Mesenteric fat pad (tissue), 1 donor: ENCODE measurements around the gene DCST2. TPM values are rescaled to one million over a fixed set of nuclear protein-coding genes. Genes with fewer than 3 reads are reported as not detected.

Source experiments
- DNase-seq: peaks from one replicate; pipeline ENCODE4 v3.0.0-alpha.2; 2020; ENCODE audit warnings: low spot score
- total RNA-seq: library from RNA; stranded (reverse); fragmentation: NEBNext Ultra II Directional; extraction: Animal tissue kit (Norgen Biotek cat#: 25700); gene quantifications from one replicate; pipeline ENCODE4 v1.2.1, GENCODE V29; 2021
- donor health status: DM: yes; HTN: yes; CAD: no.

Gene DCST2
- total RNA-seq, 1 donor from 2014 or later, result 0.87 TPM

- no peak for DNase-seq
These were observed 3.9 kb downstream of the DCST2 start for GRCh38 chr1:155029513-155030242.

DNA sequence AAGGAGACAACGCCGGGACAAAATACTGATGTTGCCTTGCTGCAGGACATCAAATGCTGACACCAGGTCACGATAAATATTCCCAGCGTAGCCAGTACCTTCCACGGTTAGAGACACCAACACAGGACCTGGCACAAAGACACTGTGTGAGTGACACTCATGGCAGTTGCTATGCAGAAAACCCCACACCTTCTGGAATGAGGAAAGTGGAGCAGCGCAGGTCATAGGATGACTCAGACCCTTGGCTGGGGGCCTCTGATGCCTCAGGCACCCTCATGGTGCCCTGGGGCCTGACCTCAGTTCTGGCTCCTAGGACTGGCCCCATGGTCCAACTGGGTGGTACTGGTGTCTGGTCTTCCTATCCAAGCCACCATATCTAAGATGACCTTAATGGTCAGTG lies 7.0 kb downstream of the DCST2 start:
- DNase-seq, result no peak

DNA sequence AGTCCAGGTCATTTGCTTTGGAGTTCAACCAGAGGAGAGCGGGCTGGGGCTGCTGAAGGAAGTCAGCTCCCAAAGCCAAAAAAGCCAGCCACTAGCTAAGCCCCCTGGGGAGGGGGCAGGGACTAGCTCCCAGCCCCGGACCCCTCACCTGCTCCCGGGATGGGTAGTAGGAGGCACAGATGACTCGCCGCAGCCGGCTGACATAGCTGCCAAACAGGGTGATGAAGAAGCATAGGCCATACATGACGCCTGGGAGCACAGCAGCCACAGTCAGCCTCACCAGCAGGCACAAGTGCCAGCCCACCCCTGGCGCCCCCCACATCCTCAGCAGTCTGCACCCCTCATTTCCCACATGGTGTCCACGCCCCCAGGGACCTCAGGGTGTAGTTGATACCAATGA lies 7.4 kb downstream of the DCST2 start:
- DNase-seq, result no peak

- DNase-seq, result no peak
These were observed 9.3 kb downstream of the DCST2 start for GRCh38 chr1:155024315-155024714.

GRCh38 chr1:155023627-155024026 lies 10.0 kb downstream of the DCST2 start:
- no peak for DNase-seq

- no peak for DNase-seq
These were observed 10.7 kb downstream of the DCST2 start for GRCh38 chr1:155022927-155023236.

DNA sequence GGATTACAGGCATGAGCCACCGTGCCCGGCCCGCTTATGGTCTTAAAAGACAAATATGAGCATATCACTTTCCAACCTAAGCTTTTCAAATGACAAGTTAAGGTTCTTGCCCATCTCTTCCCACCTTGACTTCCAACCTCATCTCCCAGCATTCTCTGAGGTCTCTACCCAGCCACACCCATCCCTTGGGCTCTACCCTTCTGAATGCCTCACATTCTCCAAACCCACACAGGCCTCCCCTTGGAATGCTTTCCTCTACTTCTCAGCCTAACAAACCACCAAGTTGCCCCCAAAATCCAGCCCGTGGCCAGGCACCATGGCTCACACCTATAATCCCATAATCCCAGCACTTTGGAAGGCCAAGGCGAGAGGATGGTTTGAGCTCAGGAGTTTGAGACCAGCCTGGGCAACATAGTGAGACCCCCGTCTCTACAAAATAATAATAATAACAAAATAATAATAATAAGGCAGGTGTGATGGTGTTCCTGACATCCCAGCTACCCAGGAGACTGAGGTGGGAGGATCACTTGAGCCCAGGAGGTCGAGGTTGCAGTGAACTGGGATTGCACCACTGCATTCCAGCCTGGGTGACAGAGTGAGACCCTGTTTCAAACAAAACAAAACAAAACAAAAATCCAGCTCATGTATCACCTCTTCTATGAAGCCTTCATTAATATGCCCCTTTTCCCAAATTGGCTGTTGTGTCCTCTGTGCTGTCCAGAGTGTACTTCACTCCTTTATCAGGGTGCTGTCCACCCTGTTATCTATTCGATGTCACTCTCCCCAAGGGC lies 11.2 kb downstream of the DCST2 start:
- no peak for DNase-seq

DNA sequence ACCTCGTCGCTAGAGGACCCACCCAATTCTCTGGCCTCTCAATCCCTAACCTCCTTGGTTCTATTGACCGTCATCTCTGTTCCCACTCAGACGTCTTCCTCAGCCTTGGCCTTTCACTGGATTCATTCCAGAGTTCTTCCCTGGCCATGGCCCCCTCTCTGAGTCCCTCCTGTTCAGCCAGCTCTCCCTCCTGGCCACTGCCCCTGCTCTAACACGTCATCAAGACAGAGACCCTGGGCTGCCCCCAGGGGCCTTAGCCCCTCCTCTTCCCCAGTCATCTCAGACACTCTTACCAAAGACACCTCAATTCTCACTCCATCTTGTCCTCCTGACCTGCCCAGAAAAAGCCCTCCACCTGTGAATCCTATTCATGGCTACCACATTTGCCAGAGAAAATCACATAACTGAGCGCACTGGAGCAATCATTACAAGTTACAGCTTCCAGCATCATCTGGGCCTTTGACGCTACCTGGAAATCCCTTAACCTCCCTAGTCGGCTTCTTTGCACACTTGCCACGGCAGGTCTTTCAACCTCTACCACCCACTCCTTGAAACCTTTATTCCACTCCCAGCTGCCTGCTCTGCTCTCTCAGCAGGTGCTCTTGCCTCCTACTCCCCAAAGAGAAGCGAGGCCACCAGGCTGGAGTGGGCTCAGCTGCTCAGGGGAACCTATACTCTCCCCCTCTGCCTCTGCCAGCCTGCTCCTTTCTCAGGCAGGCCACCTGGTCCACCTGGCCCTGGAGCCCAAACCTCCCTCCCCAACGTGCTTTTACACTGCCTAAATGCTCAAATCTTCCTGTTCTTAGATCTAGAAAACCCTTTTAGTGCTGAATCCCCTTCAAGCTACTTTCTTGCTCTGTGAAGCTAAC lies 14.0 kb downstream of the DCST2 start:
- no peak for DNase-seq

DNA sequence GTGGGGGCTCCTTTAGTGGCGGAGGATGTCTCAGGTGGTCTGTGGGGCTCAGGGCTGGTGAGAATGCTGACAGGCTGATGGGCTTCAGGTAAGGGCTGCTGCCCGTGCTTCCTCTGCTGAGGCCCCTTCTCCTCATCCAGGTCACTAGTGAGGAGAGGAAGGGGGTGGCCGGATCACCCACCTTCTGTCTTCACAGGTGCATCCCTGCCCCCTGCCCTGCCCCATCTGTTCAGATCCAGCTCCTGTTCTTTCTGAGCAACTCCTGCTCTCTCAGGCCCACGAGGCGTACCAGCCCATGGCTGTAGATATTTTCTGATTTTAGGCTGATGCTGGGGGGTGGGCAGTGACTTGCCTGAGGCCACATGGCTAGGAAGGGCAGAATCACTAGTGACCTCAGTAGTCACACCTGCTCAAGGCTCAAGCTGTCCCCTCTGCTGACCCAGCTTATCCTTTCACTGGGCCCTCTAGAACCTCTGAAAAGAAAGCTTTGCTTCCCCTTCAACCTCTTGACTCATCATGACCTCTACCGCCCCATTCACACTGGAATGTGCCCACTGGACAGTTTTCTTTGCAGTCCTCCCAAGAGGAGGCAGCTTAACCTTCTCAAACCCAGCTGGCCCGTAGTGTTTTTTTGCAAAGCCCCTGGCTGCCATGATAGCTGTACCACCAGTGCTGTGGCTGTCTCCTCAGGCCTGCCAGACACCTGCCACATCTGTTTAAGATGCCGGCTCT lies 14.8 kb downstream of the DCST2 start:
- DNase-seq, result no peak

- DNase-seq, result no peak
These were observed 15.7 kb downstream of the DCST2 start for GRCh38 chr1:155017946-155018316.

GRCh38 chr1:155017041-155017945 lies 16.3 kb downstream of the DCST2 start:
- DNase-seq, result peak; percentile 97

- no peak for DNase-seq
These were observed 17.2 kb downstream of the DCST2 start for GRCh38 chr1:155016231-155016831.

DNA sequence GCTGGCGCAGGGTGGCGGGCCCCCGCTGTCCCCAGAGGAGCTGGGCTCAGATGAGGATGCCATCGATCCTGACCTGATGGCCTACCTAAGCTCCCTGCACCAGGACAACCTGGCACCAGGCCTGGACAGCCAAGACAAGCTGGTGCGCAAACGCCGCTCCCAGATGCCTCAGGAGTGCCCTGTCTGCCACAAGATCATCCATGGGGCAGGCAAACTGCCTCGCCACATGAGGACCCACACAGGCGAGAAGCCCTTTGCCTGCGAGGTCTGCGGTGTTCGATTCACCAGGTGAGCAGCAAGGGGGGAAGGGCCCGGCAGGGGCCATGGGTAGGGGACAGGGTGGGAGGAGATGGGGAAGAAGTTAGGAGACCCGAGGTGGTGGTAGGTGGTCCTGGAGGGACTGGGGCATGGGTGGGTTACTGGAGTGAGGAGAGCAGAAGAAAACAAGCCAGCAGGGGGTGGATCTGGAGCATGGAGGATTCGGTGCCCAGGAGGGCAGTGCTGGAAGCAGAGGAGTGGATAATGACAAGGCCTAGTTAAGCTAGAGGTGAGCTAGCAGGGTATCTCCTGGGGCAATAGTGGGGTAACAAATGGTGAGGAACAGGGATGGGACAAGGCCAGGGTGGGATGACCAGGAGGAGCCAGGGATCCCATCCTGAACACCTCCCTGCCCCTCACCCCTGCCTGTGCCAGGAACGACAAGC lies 17.9 kb downstream of the DCST2 start:
- no peak for DNase-seq

- no peak for DNase-seq
These were observed 18.7 kb downstream of the DCST2 start for GRCh38 chr1:155014709-155015508.

DNA sequence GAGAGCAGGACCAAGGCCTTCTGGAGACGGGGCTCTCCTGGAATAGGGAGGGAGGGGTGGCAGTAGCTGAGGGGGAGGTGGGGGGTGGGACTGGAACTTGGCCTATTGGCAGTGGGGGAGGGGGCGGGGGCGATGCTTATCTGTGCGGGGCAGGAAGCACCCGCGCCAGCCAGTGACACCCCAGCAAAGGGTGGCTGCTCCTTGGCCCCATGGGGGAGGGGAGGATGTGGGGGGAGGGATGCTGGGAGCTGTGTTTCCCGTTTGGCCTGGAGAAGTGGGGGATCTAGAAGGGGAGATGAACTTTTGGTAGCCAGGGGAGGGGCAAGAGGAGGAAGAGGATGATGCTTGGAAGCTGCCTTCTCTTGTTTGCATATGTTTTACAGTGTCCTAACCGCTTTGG lies 19.9 kb downstream of the DCST2 start:
- no peak for DNase-seq

DNA sequence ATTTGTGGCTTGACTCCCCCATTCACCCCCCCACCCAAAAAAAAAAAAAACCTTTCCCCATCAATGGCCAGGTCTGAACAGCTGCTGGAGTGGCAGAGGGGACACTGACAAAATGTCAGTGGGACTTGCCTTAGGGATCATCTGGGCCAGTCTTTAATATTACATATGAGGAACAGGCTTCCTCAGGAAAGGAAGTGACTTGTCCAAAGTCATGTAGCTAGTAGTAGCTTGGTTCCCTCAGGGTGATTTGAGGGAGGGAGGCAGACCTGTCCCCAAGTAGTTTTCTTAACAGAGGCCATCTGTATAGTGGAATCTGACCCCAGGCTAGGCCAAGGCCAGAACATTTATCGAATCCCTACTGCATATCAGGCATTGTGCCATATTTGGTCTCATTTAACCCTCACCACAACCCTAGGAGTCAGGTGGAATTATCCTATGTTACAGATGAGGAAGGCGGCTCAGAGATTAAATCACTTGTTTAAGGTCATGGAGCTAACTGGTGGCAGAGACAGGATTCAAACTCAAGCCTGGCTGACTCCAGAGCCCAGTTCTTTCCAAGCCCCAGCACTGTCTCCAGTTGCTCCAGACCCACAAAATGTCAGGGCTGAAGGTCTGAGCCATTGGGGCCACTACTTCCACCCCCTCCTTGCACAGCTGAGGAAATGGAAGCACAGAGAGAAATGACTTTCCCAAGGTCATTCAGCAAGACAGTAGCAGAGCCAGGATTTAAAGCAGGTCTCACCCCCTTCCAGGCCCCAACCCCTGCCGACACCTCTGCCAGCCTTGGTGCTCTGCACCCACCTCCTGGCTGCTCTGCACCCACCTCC lies 20.6 kb downstream of the DCST2 start:
- no peak for DNase-seq

DNA sequence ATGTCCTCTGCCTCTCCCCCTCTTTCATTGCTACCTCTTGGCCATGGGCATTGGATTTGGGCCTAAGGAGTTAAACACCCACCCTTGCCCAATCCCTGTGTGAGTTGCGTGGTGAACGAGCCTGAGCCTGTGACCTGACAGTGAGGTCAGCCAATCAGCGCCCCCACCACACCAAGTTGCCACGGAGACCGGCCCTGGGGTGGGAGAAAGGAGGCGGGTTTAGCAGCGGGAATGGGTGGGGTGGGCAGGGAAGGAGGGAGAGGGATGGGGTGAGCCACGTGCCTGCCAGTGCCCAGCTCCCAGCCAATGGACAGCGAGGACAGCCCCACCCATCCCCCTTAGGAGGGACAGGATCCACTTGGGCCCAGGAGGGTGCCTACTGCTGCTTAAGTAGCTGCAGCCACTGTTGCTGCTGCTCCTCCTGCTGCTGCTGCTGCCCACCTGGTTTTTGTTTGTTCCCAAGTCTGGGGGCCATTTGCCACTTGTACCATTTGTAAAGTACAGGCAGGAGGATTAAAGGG lies 21.5 kb downstream of the DCST2 start:
- DNase-seq, result no peak
